H9 (cell line): ENCODE data around the gene NFAM1. TPM values are rescaled to one million over a fixed set of nuclear protein-coding genes. Genes with fewer than 3 reads are reported as not detected.

ENCODE experiments used
- DNase-seq: peaks from one replicate; pipeline ENCODE4 v3.0.0-alpha.2; 2017
- H2AFZ ChIP-seq: one replicate; pipeline ENCODE4 v1.6.1; 2013; ENCODE audit warnings: mild to moderate bottlenecking, low read length, control low read depth, moderate library complexity
- H2AK5ac ChIP-seq: 2 replicates; pipeline ENCODE4 v1.6.1; 2013; ENCODE audit warnings: low read length, control low read depth, mixed read lengths; ENCODE audit not compliant: insufficient read length
- H2BK120ac ChIP-seq: one replicate; pipeline ENCODE4 v1.6.1; 2013; ENCODE audit warnings: low read depth, mild to moderate bottlenecking, low read length, control low read depth, inconsistent platforms; ENCODE audit not compliant: poor library complexity, severe bottlenecking
- H2BK12ac ChIP-seq: 2 replicates; pipeline ENCODE4 v1.6.1; 2013; ENCODE audit warnings: low read length, control low read depth, mixed read lengths, low read depth; ENCODE audit not compliant: insufficient read length
- H2BK15ac ChIP-seq: 2 replicates; pipeline ENCODE4 v1.6.1; 2013; ENCODE audit warnings: low read depth, low read length, control low read depth
- H2BK20ac ChIP-seq: one replicate; pipeline ENCODE4 v1.6.1; 2013; ENCODE audit warnings: low read depth, mild to moderate bottlenecking, low read length, control low read depth, inconsistent platforms; ENCODE audit not compliant: poor library complexity, severe bottlenecking
- H2BK5ac ChIP-seq: 2 replicates; pipeline ENCODE4 v1.6.1; 2013; ENCODE audit warnings: low read length, control low read depth, mixed read lengths; ENCODE audit not compliant: insufficient read length
- H3K14ac ChIP-seq: 2 replicates; pipeline ENCODE4 v1.6.1; 2013; ENCODE audit warnings: low read length, control low read depth; ENCODE audit not compliant: insufficient read depth
- H3K18ac ChIP-seq: 2 replicates; pipeline ENCODE4 v1.6.1; 2013; ENCODE audit warnings: low read depth, mild to moderate bottlenecking, mixed read lengths, low read length, control low read depth; ENCODE audit not compliant: insufficient read length
- H3K23ac ChIP-seq: 2 replicates; pipeline ENCODE4 v1.6.1; 2013; ENCODE audit warnings: low read length, control low read depth, mixed read lengths, low read depth; ENCODE audit not compliant: insufficient read length
- H3K23me2 ChIP-seq: 2 replicates; pipeline ENCODE4 v1.6.1; 2013; ENCODE audit warnings: low read depth, mild to moderate bottlenecking, mixed read lengths, low read length, control low read depth; ENCODE audit not compliant: insufficient read length, poor library complexity, severe bottlenecking
- H3K27ac ChIP-seq: 2 replicates; pipeline ENCODE4 v1.5.1; 2013; ENCODE audit warnings: low read length, control low read depth, mixed read lengths, low read depth; ENCODE audit not compliant: insufficient read length
- H3K27me3 ChIP-seq: 2 replicates; pipeline ENCODE4 v1.6.1; 2013; ENCODE audit warnings: low read length, control low read depth, inconsistent platforms; ENCODE audit not compliant: insufficient read depth
- H3K4ac ChIP-seq: 2 replicates; pipeline ENCODE4 v1.6.1; 2013; ENCODE audit warnings: low read depth, mild to moderate bottlenecking, control low read depth, inconsistent platforms, low read length, moderate library complexity
- H3K4me1 ChIP-seq: 2 replicates; pipeline ENCODE4 v1.6.1; 2013; ENCODE audit warnings: low read length, control low read depth, inconsistent platforms; ENCODE audit not compliant: insufficient read depth
- H3K4me2 ChIP-seq: 2 replicates; pipeline ENCODE4 v1.6.1; 2013; ENCODE audit warnings: low read length, control low read depth, mixed read lengths; ENCODE audit not compliant: insufficient read length, insufficient read depth
- H3K56ac ChIP-seq: 2 replicates; pipeline ENCODE4 v1.6.1; 2013; ENCODE audit warnings: low read depth, mild to moderate bottlenecking, mixed read lengths, low read length, control low read depth; ENCODE audit not compliant: insufficient read length
- H3K79me1 ChIP-seq: 2 replicates; pipeline ENCODE4 v1.6.1; 2013; ENCODE audit warnings: low read depth, mild to moderate bottlenecking, moderate library complexity, low read length, control low read depth, inconsistent platforms; ENCODE audit not compliant: insufficient read depth, poor library complexity, severe bottlenecking
- H3K79me2 ChIP-seq: 2 replicates; pipeline ENCODE4 v1.6.1; 2013; ENCODE audit warnings: low read length, control low read depth, inconsistent platforms; ENCODE audit not compliant: insufficient read depth
- H3K9ac ChIP-seq: 2 replicates; pipeline ENCODE4 v1.6.1; 2013; ENCODE audit warnings: low read length, control low read depth, mixed read lengths; ENCODE audit not compliant: insufficient read length; ENCODE audit errors: extremely low read depth
- H3K9me3 ChIP-seq: one replicate; pipeline ENCODE4 v1.6.1; 2013; ENCODE audit warnings: low read depth, low read length, inconsistent platforms; ENCODE audit not compliant: control insufficient read depth
- H3T11ph ChIP-seq: one replicate; pipeline ENCODE4 v1.6.1; 2013; ENCODE audit warnings: mild to moderate bottlenecking, low read length, control low read depth, inconsistent platforms
- H4K20me1 ChIP-seq: one replicate; pipeline ENCODE4 v1.6.1; 2013; ENCODE audit not compliant: control insufficient read depth, insufficient read length, insufficient read depth
- H4K5ac ChIP-seq: 2 replicates; pipeline ENCODE4 v1.6.1; 2013; ENCODE audit warnings: low read depth, mild to moderate bottlenecking, mixed read lengths, low read length, control low read depth; ENCODE audit not compliant: insufficient read length
- H4K8ac ChIP-seq: replicated peaks from 2 replicates; pipeline ENCODE4 v1.6.1; 2013; ENCODE audit warnings: low read length, control low read depth, mixed read lengths, low read depth; ENCODE audit not compliant: insufficient read length
- H4K91ac ChIP-seq: 2 replicates; pipeline ENCODE4 v1.6.1; 2013; ENCODE audit warnings: low read depth, mild to moderate bottlenecking, moderate library complexity, mixed read lengths, low read length, control low read depth; ENCODE audit not compliant: insufficient read length
- H3K27ac Mint-ChIP-seq, 3 experiments: 2 replicates in 2 of 3; 3 replicates in 1 of 3; pipeline ENCODE4 v1.8.0; 2020 to 2021; ENCODE audit warnings: mixed read lengths in 3 of 3, mild to moderate bottlenecking in 1 of 3, moderate library complexity in 1 of 3
- H3K27me3 Mint-ChIP-seq: 2 replicates; pipeline ENCODE4 v1.8.0; 2021; ENCODE audit warnings: low read depth, mild to moderate bottlenecking, moderate library complexity, mixed read lengths
- H3K36me3 Mint-ChIP-seq, 3 experiments: 2 replicates in 2 of 3; 3 replicates in 1 of 3; pipeline ENCODE4 v1.8.0; 2020 to 2021; ENCODE audit warnings: low read depth in 3 of 3, mixed read lengths in 3 of 3; ENCODE audit not compliant: insufficient read depth in 1 of 3
- H3K4me1 Mint-ChIP-seq, 2 experiments: 2 replicates each; pipeline ENCODE4 v1.8.0; 2020; ENCODE audit warnings: mixed read lengths in 2 of 2
- H3K4me3 Mint-ChIP-seq, 2 experiments: 2 replicates in 1 of 2; 3 replicates in 1 of 2; pipeline ENCODE4 v1.8.0; 2020 to 2021; ENCODE audit warnings: mild to moderate bottlenecking in 2 of 2, mixed read lengths in 2 of 2, moderate library complexity in 1 of 2
- H3K9me3 Mint-ChIP-seq, 2 experiments: 2 replicates in 1 of 2; 3 replicates in 1 of 2; pipeline ENCODE4 v1.8.0; 2020; ENCODE audit warnings: mild to moderate bottlenecking in 2 of 2, mixed read lengths in 2 of 2, moderate library complexity in 1 of 2
- CTCF ChIP-seq: fragments of 200-600 bp; sonication (generic); conservative IDR thresholded peaks from 3 replicates; pipeline ENCODE4 v1.8.0; 2021; ENCODE audit warnings: antibody characterized with exemption, mild to moderate bottlenecking
- WGBS: extraction: QIAGEN DNeasy Blood & Tissue Kit; methylation state at CpG from one replicate; pipeline ENCODE4 v1.1.7; 2013; ENCODE audit warnings: missing lambda C conversion rate, low lambda C conversion rate, mixed read lengths; ENCODE audit not compliant: insufficient read length; ENCODE audit errors: extremely low coverage; 5-methylcytosine and 5-hydroxymethylcytosine counted together
- total RNA-seq: library from RNA; stranded (reverse); gene quantifications from 2 replicates; pipeline ENCODE4 v1.2.1, GENCODE V29; 2021

Gene NFAM1
- total RNA-seq, 1 experiment from 2014 or later, result 0.68 TPM

- no peak overlapping the region for H2BK15ac ChIP-seq
- H4K5ac ChIP-seq, result no peak overlapping the region
- no peak overlapping the region for H2BK5ac ChIP-seq
- no peak overlapping the region for H4K91ac ChIP-seq
- Mint-ChIP-seq H3K27me3 (peaks cover 21% of the 10 kb centered on the region), H3K4me1 (peaks cover 12 to 22% of the 10 kb centered on the region in 2 experiments), H3K9me3 (no peaks in the 10 kb centered on the region; a peak in 1 of 5 replicates), H3K4me3 (no peak overlapping the region; a peak in 1 of 5 replicates), H3K36me3 (no peaks in the 10 kb centered on the region; a peak in 1 of 7 replicates), H3K27ac (peak overlapping the region in 1 of 3 experiments; percentile 66; a peak in 4 of 7 replicates)
- H3K14ac ChIP-seq, result no peak overlapping the region
- H2BK12ac ChIP-seq, result no peak overlapping the region
- H2AFZ ChIP-seq, result no peak overlapping the region
- H3K56ac ChIP-seq, result no peak overlapping the region
- no peaks in the 10 kb centered on the region for H3K9me3 ChIP-seq
- H3K4me1 ChIP-seq, result no peaks in the 10 kb centered on the region
- H3K4me2 ChIP-seq, result no peak overlapping the region
- no peak for DNase-seq
- H3K27ac ChIP-seq, result no peak overlapping the region
- H2AK5ac ChIP-seq, result no peak overlapping the region
- H3K18ac ChIP-seq, result no peak overlapping the region
- H3K4ac ChIP-seq, result no peak overlapping the region
- no peaks in the 10 kb centered on the region for H3K23me2 ChIP-seq
- H3K27me3 ChIP-seq, result no peaks in the 10 kb centered on the region
- H3K79me1 ChIP-seq, result no peaks in the 10 kb centered on the region
- no peak overlapping the region for H3K23ac ChIP-seq
- no peak overlapping the region for H3T11ph ChIP-seq
- no peak overlapping the region for H3K9ac ChIP-seq
- no peak overlapping the region for H4K8ac ChIP-seq
- no peak overlapping the region for H2BK120ac ChIP-seq
- no peaks in the 10 kb centered on the region; the same call in 1 of the 2 replicates for H3K79me2 ChIP-seq
- WGBS, result no CpG with 5 or more reads among the region's 11 CpGs
- no peaks in the 10 kb centered on the region for H4K20me1 ChIP-seq
- H2BK20ac ChIP-seq, result no peak overlapping the region
- TF ChIP-seq CTCF, result no peak
Observed at GRCh38 chr22:42334875-42335512, 97.2 kb downstream of the NFAM1 start.
